ENCODE data around the gene KRT5.

Gene KRT5

GRCh38 chr12:52546126-52546525 lies 25.9 kb upstream of the KRT5 start:
- H3K4me3 ChIP-seq (ENCODE audit: low read depth, low read length): no peak overlapping the region
- DNase-seq (ENCODE audit: low read depth): no peak
- TF ChIP-seq, protein P1, sequence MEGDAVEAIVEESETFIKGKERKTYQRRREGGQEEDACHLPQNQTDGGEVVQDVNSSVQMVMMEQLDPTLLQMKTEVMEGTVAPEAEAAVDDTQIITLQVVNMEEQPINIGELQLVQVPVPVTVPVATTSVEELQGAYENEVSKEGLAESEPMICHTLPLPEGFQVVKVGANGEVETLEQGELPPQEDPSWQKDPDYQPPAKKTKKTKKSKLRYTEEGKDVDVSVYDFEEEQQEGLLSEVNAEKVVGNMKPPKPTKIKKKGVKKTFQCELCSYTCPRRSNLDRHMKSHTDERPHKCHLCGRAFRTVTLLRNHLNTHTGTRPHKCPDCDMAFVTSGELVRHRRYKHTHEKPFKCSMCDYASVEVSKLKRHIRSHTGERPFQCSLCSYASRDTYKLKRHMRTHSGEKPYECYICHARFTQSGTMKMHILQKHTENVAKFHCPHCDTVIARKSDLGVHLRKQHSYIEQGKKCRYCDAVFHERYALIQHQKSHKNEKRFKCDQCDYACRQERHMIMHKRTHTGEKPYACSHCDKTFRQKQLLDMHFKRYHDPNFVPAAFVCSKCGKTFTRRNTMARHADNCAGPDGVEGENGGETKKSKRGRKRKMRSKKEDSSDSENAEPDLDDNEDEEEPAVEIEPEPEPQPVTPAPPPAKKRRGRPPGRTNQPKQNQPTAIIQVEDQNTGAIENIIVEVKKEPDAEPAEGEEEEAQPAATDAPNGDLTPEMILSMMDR (IDR thresholded peaks at IDR 0.05; ENCODE audit: low read depth, low read length, missing control alignments): no peak

DNA sequence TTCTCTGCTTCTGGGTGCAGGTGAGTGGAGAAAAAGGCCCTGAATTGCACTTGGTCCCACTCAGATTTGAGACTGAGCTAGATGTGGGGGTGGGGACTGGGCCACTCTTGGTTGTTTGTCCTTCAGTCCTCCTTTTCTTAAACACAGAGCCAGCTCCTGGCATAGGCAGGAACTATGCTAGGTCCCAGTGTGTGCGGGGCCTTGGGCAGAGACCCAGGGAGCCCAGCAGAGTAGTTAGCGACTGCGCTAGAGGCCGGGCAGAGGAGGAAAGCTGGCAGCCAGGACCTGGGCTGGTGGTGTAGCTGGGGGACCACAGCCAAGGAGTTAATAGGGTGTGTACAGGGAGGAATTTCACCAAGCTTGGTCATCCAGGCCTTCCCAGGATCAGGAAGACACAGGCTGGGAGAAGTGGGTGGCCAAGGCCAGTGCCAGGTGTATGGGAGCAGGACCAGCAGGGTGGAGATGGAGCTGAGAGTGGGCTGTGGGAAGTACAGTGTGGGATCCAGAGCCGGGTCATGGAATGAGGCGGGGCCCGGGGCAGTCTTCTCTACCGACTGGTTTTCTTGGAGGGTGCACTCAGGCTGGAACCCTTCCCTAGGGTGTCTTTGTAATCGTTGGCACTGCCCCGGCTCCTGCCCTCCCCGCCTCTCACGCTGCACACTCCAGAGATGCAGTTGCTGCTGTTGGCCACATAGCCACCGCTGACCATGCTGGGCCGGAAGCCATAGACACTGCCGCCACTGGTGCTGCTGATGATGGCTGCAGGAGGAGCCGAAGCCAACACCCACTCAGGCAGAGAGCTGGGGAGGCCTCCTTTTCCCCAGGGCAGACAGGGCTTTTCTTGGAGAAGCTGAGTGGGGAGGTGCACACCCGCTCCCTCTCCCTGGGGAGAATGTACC lies 24.0 kb upstream of the KRT5 start:
- TF ChIP-seq, protein P1 (IDR thresholded peaks at IDR 0.05; ENCODE audit: low read depth, low read length, missing control alignments): no peak
- DNase-seq (ENCODE audit: low read depth): no peak
- no peak overlapping the region for H3K4me3 ChIP-seq (ENCODE audit: low read depth, low read length)

- H3K4me3 ChIP-seq (ENCODE audit: low read depth, low read length): no peak overlapping the region
- DNase-seq (ENCODE audit: low read depth): no peak
- TF ChIP-seq, protein P1 (IDR thresholded peaks at IDR 0.05; ENCODE audit: low read depth, low read length, missing control alignments): no peak
Observed at GRCh38 chr12:52542785-52543318, 22.7 kb upstream of the KRT5 start.

GRCh38 chr12:52542157-52542556 lies 22.0 kb upstream of the KRT5 start:
- no peak overlapping the region for H3K4me3 ChIP-seq (ENCODE audit: low read depth, low read length)
- TF ChIP-seq, protein P1 (IDR thresholded peaks at IDR 0.05; ENCODE audit: low read depth, low read length, missing control alignments): no peak
- DNase-seq (ENCODE audit: low read depth): no peak

GRCh38 chr12:52541709-52542108 lies 21.5 kb upstream of the KRT5 start:
- no peak overlapping the region for H3K4me3 ChIP-seq (ENCODE audit: low read depth, low read length)
- TF ChIP-seq, protein P1 (IDR thresholded peaks at IDR 0.05; ENCODE audit: low read depth, low read length, missing control alignments): no peak
- DNase-seq (ENCODE audit: low read depth): no peak

DNA sequence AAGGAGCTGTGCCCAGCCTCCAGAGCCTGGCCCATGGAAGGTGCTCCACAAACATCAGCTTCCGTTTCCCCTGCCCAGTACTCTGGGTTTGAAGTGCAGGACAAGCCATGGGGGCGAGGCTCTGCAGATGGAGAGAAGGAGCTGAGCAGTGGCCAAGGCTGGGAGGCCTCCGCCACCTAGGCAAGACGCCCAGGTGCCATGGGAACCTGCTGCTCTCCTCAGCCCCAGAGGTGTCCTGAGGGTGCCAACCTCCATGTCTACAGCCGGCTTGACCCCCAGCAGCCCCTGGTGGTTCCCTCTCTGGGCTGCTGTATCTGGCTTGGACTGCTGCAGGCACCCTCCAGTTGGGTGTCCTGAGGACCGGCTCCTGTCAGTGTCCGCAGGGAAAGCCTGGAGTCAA lies 20.3 kb upstream of the KRT5 start:
- TF ChIP-seq, protein P1 (IDR thresholded peaks at IDR 0.05; ENCODE audit: low read depth, low read length, missing control alignments): no peak
- no peak overlapping the region for H3K4me3 ChIP-seq (ENCODE audit: low read depth, low read length)
- DNase-seq (ENCODE audit: low read depth): no peak

Data from GM12864 (cell line).